ENCODE measurements around the gene COIL. TPM values are rescaled to one million over a fixed set of nuclear protein-coding genes. Genes with fewer than 3 reads are reported as not detected.
A peak's percentile ranks its signal among the peaks of the same experiment; 100 is the strongest.

The COIL gene
- total and polyA plus RNA-seq, 2 of the 13 experiments (the other 11 are each of a cell fraction or from before 2014, with no cell fraction given) = 8.1 to 29.4 TPM

- TF ChIP-seq PHF5A (CRISPR knock-in tag; IDR thresholded peaks at IDR 0.05; ENCODE audit: low read depth, unreplicated experiment) (no peak), GATAD1 (CRISPR knock-in tag; IDR thresholded peaks at IDR 0.05) (peak; percentile 93), ETV5 (CRISPR knock-in tag; IDR thresholded peaks at IDR 0.05; ENCODE audit: borderline replicate concordance) (peak; percentile 71; the same call in 1 of the 2 replicates), ATAD3A (CRISPR knock-in tag; IDR thresholded peaks at IDR 0.05) (no peak), SOX13 (IDR thresholded peaks at IDR 0.05) (no peak), SOX13 (CRISPR knock-in tag; conservative IDR thresholded peaks at IDR 0.05 in 1 of 2, IDR thresholded peaks at IDR 0.05 in 1 of 2) (peak; percentile 72 to 78; a peak in 2 of 4 replicates), PCBP1 (IDR thresholded peaks at IDR 0.05; ENCODE audit: borderline replicate concordance, low read depth, low read length) (no peak), ZNF724P (CRISPR knock-in tag; IDR thresholded peaks at IDR 0.05; ENCODE audit: borderline replicate concordance) (peak; percentile 92; the same call in 1 of the 2 replicates), MAFF (IDR thresholded peaks at IDR 0.05; ENCODE audit: low read depth, low read length) (no peak), HHEX (CRISPR knock-in tag; IDR thresholded peaks at IDR 0.05) (no peak), CBX1 (IDR thresholded peaks at IDR 0.05; ENCODE audit: low read depth) (no peak)
- TF ChIP-seq, protein P1, sequence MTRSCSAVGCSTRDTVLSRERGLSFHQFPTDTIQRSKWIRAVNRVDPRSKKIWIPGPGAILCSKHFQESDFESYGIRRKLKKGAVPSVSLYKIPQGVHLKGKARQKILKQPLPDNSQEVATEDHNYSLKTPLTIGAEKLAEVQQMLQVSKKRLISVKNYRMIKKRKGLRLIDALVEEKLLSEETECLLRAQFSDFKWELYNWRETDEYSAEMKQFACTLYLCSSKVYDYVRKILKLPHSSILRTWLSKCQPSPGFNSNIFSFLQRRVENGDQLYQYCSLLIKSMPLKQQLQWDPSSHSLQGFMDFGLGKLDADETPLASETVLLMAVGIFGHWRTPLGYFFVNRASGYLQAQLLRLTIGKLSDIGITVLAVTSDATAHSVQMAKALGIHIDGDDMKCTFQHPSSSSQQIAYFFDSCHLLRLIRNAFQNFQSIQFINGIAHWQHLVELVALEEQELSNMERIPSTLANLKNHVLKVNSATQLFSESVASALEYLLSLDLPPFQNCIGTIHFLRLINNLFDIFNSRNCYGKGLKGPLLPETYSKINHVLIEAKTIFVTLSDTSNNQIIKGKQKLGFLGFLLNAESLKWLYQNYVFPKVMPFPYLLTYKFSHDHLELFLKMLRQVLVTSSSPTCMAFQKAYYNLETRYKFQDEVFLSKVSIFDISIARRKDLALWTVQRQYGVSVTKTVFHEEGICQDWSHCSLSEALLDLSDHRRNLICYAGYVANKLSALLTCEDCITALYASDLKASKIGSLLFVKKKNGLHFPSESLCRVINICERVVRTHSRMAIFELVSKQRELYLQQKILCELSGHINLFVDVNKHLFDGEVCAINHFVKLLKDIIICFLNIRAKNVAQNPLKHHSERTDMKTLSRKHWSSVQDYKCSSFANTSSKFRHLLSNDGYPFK (CRISPR knock-in tag; IDR thresholded peaks at IDR 0.05; ENCODE audit: borderline replicate concordance) = peak; percentile 79; the same call in 1 of the 2 replicates
- TF ChIP-seq, protein P2, sequence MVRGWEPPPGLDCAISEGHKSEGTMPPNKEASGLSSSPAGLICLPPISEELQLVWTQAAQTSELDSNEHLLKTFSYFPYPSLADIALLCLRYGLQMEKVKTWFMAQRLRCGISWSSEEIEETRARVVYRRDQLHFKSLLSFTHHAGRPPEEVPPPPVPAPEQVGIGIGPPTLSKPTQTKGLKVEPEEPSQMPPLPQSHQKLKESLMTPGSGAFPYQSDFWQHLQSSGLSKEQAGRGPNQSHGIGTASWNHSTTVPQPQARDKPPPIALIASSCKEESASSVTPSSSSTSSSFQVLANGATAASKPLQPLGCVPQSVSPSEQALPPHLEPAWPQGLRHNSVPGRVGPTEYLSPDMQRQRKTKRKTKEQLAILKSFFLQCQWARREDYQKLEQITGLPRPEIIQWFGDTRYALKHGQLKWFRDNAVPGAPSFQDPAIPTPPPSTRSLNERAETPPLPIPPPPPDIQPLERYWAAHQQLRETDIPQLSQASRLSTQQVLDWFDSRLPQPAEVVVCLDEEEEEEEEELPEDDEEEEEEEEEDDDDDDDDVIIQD (CRISPR knock-in tag; IDR thresholded peaks at IDR 0.05; ENCODE audit: low read depth) = peak; percentile 85
- TF ChIP-seq, protein P3, sequence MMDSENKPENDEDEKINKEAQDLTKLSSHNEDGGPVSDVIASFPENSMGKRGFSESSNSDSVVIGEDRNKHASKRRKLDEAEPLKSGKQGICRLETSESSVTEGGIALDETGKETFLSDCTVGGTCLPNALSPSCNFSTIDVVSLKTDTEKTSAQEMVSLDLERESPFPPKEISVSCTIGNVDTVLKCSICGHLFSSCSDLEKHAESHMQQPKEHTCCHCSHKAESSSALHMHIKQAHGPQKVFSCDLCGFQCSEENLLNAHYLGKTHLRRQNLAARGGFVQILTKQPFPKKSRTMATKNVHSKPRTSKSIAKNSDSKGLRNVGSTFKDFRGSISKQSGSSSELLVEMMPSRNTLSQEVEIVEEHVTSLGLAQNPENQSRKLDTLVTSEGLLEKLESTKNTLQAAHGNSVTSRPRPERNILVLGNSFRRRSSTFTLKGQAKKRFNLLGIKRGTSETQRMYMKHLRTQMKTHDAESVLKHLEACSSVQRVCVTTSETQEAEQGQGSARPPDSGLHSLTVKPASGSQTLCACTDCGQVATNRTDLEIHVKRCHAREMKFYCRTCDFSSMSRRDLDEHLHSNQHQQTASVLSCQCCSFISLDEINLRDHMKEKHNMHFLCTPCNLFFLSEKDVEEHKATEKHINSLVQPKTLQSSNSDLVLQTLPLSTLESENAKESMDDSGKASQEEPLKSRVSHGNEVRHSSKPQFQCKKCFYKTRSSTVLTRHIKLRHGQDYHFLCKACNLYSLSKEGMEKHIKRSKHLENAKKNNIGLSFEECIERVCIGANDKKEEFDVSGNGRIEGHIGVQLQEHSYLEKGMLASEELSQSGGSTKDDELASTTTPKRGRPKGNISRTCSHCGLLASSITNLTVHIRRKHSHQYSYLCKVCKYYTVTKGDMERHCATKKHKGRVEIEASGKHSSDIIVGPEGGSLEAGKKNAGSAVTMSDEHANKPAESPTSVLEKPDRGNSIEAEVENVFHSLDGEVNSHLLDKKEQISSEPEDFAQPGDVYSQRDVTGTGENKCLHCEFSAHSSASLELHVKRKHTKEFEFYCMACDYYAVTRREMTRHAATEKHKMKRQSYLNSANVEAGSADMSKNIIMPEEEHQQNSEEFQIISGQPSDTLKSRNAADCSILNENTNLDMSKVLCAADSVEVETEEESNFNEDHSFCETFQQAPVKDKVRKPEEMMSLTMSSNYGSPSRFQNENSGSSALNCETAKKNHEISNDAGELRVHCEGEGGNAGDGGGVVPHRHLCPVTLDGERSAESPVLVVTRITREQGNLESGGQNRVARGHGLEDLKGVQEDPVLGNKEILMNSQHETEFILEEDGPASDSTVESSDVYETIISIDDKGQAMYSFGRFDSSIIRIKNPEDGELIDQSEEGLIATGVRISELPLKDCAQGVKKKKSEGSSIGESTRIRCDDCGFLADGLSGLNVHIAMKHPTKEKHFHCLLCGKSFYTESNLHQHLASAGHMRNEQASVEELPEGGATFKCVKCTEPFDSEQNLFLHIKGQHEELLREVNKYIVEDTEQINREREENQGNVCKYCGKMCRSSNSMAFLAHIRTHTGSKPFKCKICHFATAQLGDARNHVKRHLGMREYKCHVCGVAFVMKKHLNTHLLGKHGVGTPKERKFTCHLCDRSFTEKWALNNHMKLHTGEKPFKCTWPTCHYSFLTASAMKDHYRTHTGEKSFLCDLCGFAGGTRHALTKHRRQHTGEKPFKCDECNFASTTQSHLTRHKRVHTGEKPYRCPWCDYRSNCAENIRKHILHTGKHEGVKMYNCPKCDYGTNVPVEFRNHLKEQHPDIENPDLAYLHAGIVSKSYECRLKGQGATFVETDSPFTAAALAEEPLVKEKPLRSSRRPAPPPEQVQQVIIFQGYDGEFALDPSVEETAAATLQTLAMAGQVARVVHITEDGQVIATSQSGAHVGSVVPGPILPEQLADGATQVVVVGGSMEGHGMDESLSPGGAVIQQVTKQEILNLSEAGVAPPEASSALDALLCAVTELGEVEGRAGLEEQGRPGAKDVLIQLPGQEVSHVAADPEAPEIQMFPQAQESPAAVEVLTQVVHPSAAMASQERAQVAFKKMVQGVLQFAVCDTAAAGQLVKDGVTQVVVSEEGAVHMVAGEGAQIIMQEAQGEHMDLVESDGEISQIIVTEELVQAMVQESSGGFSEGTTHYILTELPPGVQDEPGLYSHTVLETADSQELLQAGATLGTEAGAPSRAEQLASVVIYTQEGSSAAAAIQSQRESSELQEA (CRISPR knock-in tag; IDR thresholded peaks at IDR 0.05; ENCODE audit: not compliant biosample characterization) = peak; percentile 91
- TF ChIP-seq, protein P4, sequence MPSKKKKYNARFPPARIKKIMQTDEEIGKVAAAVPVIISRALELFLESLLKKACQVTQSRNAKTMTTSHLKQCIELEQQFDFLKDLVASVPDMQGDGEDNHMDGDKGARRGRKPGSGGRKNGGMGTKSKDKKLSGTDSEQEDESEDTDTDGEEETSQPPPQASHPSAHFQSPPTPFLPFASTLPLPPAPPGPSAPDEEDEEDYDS (CRISPR knock-in tag; IDR thresholded peaks at IDR 0.05) = peak; percentile 69
Measured at GRCh38 chr17:56960596-56961538, at the start of gene COIL (continued).
